Ishikawa (cell line): ENCODE data around the gene KANK3.

Source experiments
- CEBPB ChIP-seq: IDR thresholded peaks from 2 replicates; pipeline ENCODE4 v1.6.1; 2012
- EGR1 ChIP-seq: IDR thresholded peaks from 2 replicates; pipeline ENCODE4 v1.6.1; 2012
- EP300 ChIP-seq: IDR thresholded peaks from 2 replicates; pipeline ENCODE4 v1.6.1; 2012; ENCODE audit warnings: borderline replicate concordance
- FOXM1 ChIP-seq: IDR thresholded peaks from 2 replicates; pipeline ENCODE4 v1.6.1; 2012; ENCODE audit warnings: low read depth, borderline replicate concordance
- NFIC ChIP-seq: IDR thresholded peaks from 2 replicates; pipeline ENCODE4 v1.6.1; 2012
- RAD21 ChIP-seq: IDR thresholded peaks from 2 replicates; pipeline ENCODE4 v1.6.1; 2012; ENCODE audit warnings: low read depth
- TAF1 ChIP-seq: IDR thresholded peaks from 2 replicates; pipeline ENCODE4 v1.6.1; 2012; ENCODE audit warnings: low read depth, mild to moderate bottlenecking
- TEAD4 ChIP-seq: IDR thresholded peaks from 2 replicates; pipeline ENCODE4 v1.6.1; 2012
- TF ChIP-seq, protein P1 (sequence below): IDR thresholded peaks from 2 replicates; pipeline ENCODE4 v1.6.1; 2012
- TF ChIP-seq, protein P2 (sequence below): IDR thresholded peaks from 2 replicates; pipeline ENCODE4 v1.6.1; 2012; ENCODE audit warnings: low read depth, mild to moderate bottlenecking

DNA sequence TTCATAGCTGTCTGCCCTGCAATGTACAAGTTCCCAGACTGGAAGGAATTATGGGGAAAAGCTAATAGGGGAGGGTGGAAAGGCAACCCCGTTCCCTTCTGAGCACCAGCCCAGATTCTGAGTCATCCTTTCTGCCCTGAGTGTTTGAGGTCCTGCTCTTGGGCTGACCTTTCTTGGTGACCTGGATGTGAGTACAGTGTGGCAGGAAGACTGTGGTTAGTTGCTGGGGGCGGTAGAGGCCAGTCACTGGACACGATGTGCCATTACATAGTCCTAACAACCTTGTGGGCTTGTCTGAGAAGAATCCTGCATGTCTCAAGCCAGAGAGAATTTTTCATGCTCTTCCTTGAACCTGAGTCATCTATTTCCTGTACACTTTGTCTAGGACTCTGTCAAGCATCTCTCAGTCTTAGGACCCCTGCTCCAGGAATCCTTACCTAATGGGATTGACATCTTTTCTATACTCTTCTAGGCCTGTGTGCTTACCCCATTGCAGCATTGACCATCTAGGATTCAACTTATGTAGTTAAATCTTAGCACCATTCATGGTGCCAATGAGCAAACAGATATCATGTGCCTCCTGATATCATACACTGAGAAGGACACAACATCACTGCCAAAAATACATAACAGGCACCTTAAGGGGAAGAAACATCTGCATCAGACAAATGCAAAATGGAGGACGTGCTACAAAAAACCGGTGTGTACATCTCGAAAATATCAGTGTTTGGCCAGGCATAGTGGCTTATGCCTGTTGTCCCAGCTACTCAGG is 12.8 kb upstream of the KANK3 start:
- no peak for TF ChIP-seq CEBPB
- TF ChIP-seq, protein P1, sequence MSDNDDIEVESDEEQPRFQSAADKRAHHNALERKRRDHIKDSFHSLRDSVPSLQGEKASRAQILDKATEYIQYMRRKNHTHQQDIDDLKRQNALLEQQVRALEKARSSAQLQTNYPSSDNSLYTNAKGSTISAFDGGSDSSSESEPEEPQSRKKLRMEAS = no peak
- TF ChIP-seq RAD21 = no peak
- no peak for TF ChIP-seq FOXM1
- no peak for TF ChIP-seq TEAD4
- TF ChIP-seq, protein P2, sequence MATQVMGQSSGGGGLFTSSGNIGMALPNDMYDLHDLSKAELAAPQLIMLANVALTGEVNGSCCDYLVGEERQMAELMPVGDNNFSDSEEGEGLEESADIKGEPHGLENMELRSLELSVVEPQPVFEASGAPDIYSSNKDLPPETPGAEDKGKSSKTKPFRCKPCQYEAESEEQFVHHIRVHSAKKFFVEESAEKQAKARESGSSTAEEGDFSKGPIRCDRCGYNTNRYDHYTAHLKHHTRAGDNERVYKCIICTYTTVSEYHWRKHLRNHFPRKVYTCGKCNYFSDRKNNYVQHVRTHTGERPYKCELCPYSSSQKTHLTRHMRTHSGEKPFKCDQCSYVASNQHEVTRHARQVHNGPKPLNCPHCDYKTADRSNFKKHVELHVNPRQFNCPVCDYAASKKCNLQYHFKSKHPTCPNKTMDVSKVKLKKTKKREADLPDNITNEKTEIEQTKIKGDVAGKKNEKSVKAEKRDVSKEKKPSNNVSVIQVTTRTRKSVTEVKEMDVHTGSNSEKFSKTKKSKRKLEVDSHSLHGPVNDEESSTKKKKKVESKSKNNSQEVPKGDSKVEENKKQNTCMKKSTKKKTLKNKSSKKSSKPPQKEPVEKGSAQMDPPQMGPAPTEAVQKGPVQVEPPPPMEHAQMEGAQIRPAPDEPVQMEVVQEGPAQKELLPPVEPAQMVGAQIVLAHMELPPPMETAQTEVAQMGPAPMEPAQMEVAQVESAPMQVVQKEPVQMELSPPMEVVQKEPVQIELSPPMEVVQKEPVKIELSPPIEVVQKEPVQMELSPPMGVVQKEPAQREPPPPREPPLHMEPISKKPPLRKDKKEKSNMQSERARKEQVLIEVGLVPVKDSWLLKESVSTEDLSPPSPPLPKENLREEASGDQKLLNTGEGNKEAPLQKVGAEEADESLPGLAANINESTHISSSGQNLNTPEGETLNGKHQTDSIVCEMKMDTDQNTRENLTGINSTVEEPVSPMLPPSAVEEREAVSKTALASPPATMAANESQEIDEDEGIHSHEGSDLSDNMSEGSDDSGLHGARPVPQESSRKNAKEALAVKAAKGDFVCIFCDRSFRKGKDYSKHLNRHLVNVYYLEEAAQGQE = no peak
- no peak for TF ChIP-seq EP300
- no peak for TF ChIP-seq TAF1
- no peak for TF ChIP-seq NFIC
- TF ChIP-seq EGR1 = no peak
